H9 (cell line): ENCODE data around the gene SEMA3D. TPM values are rescaled to one million over a fixed set of nuclear protein-coding genes. Genes with fewer than 3 reads are reported as not detected.

ENCODE experiments used
- DNase-seq: peaks from one replicate; pipeline ENCODE4 v3.0.0-alpha.2; 2017
- H2AFZ ChIP-seq: one replicate; pipeline ENCODE4 v1.6.1; 2013; ENCODE audit warnings: mild to moderate bottlenecking, low read length, control low read depth, moderate library complexity
- H2AK5ac ChIP-seq: 2 replicates; pipeline ENCODE4 v1.6.1; 2013; ENCODE audit warnings: low read length, control low read depth, mixed read lengths; ENCODE audit not compliant: insufficient read length
- H2BK120ac ChIP-seq: one replicate; pipeline ENCODE4 v1.6.1; 2013; ENCODE audit warnings: low read depth, mild to moderate bottlenecking, low read length, control low read depth, inconsistent platforms; ENCODE audit not compliant: poor library complexity, severe bottlenecking
- H2BK12ac ChIP-seq: 2 replicates; pipeline ENCODE4 v1.6.1; 2013; ENCODE audit warnings: low read length, control low read depth, mixed read lengths, low read depth; ENCODE audit not compliant: insufficient read length
- H2BK15ac ChIP-seq: 2 replicates; pipeline ENCODE4 v1.6.1; 2013; ENCODE audit warnings: low read depth, low read length, control low read depth
- H2BK20ac ChIP-seq: one replicate; pipeline ENCODE4 v1.6.1; 2013; ENCODE audit warnings: low read depth, mild to moderate bottlenecking, low read length, control low read depth, inconsistent platforms; ENCODE audit not compliant: poor library complexity, severe bottlenecking
- H2BK5ac ChIP-seq: 2 replicates; pipeline ENCODE4 v1.6.1; 2013; ENCODE audit warnings: low read length, control low read depth, mixed read lengths; ENCODE audit not compliant: insufficient read length
- H3K14ac ChIP-seq: 2 replicates; pipeline ENCODE4 v1.6.1; 2013; ENCODE audit warnings: low read length, control low read depth; ENCODE audit not compliant: insufficient read depth
- H3K18ac ChIP-seq: 2 replicates; pipeline ENCODE4 v1.6.1; 2013; ENCODE audit warnings: low read depth, mild to moderate bottlenecking, mixed read lengths, low read length, control low read depth; ENCODE audit not compliant: insufficient read length
- H3K23ac ChIP-seq: 2 replicates; pipeline ENCODE4 v1.6.1; 2013; ENCODE audit warnings: low read length, control low read depth, mixed read lengths, low read depth; ENCODE audit not compliant: insufficient read length
- H3K23me2 ChIP-seq: 2 replicates; pipeline ENCODE4 v1.6.1; 2013; ENCODE audit warnings: low read depth, mild to moderate bottlenecking, mixed read lengths, low read length, control low read depth; ENCODE audit not compliant: insufficient read length, poor library complexity, severe bottlenecking
- H3K27ac ChIP-seq: 2 replicates; pipeline ENCODE4 v1.5.1; 2013; ENCODE audit warnings: low read length, control low read depth, mixed read lengths, low read depth; ENCODE audit not compliant: insufficient read length
- H3K27me3 ChIP-seq: 2 replicates; pipeline ENCODE4 v1.6.1; 2013; ENCODE audit warnings: low read length, control low read depth, inconsistent platforms; ENCODE audit not compliant: insufficient read depth
- H3K4ac ChIP-seq: 2 replicates; pipeline ENCODE4 v1.6.1; 2013; ENCODE audit warnings: low read depth, mild to moderate bottlenecking, control low read depth, inconsistent platforms, low read length, moderate library complexity
- H3K4me1 ChIP-seq: 2 replicates; pipeline ENCODE4 v1.6.1; 2013; ENCODE audit warnings: low read length, control low read depth, inconsistent platforms; ENCODE audit not compliant: insufficient read depth
- H3K4me2 ChIP-seq: 2 replicates; pipeline ENCODE4 v1.6.1; 2013; ENCODE audit warnings: low read length, control low read depth, mixed read lengths; ENCODE audit not compliant: insufficient read length, insufficient read depth
- H3K56ac ChIP-seq: 2 replicates; pipeline ENCODE4 v1.6.1; 2013; ENCODE audit warnings: low read depth, mild to moderate bottlenecking, mixed read lengths, low read length, control low read depth; ENCODE audit not compliant: insufficient read length
- H3K79me1 ChIP-seq: 2 replicates; pipeline ENCODE4 v1.6.1; 2013; ENCODE audit warnings: low read depth, mild to moderate bottlenecking, moderate library complexity, low read length, control low read depth, inconsistent platforms; ENCODE audit not compliant: insufficient read depth, poor library complexity, severe bottlenecking
- H3K79me2 ChIP-seq: 2 replicates; pipeline ENCODE4 v1.6.1; 2013; ENCODE audit warnings: low read length, control low read depth, inconsistent platforms; ENCODE audit not compliant: insufficient read depth
- H3K9ac ChIP-seq: 2 replicates; pipeline ENCODE4 v1.6.1; 2013; ENCODE audit warnings: low read length, control low read depth, mixed read lengths; ENCODE audit not compliant: insufficient read length; ENCODE audit errors: extremely low read depth
- H3K9me3 ChIP-seq: one replicate; pipeline ENCODE4 v1.6.1; 2013; ENCODE audit warnings: low read depth, low read length, inconsistent platforms; ENCODE audit not compliant: control insufficient read depth
- H3T11ph ChIP-seq: one replicate; pipeline ENCODE4 v1.6.1; 2013; ENCODE audit warnings: mild to moderate bottlenecking, low read length, control low read depth, inconsistent platforms
- H4K20me1 ChIP-seq: one replicate; pipeline ENCODE4 v1.6.1; 2013; ENCODE audit not compliant: control insufficient read depth, insufficient read length, insufficient read depth
- H4K5ac ChIP-seq: 2 replicates; pipeline ENCODE4 v1.6.1; 2013; ENCODE audit warnings: low read depth, mild to moderate bottlenecking, mixed read lengths, low read length, control low read depth; ENCODE audit not compliant: insufficient read length
- H4K8ac ChIP-seq: replicated peaks from 2 replicates; pipeline ENCODE4 v1.6.1; 2013; ENCODE audit warnings: low read length, control low read depth, mixed read lengths, low read depth; ENCODE audit not compliant: insufficient read length
- H4K91ac ChIP-seq: 2 replicates; pipeline ENCODE4 v1.6.1; 2013; ENCODE audit warnings: low read depth, mild to moderate bottlenecking, moderate library complexity, mixed read lengths, low read length, control low read depth; ENCODE audit not compliant: insufficient read length
- H3K27ac Mint-ChIP-seq, 3 experiments: 2 replicates in 2 of 3; 3 replicates in 1 of 3; pipeline ENCODE4 v1.8.0; 2020 to 2021; ENCODE audit warnings: mixed read lengths in 3 of 3, mild to moderate bottlenecking in 1 of 3, moderate library complexity in 1 of 3
- H3K27me3 Mint-ChIP-seq: 2 replicates; pipeline ENCODE4 v1.8.0; 2021; ENCODE audit warnings: low read depth, mild to moderate bottlenecking, moderate library complexity, mixed read lengths
- H3K36me3 Mint-ChIP-seq, 3 experiments: 2 replicates in 2 of 3; 3 replicates in 1 of 3; pipeline ENCODE4 v1.8.0; 2020 to 2021; ENCODE audit warnings: low read depth in 3 of 3, mixed read lengths in 3 of 3; ENCODE audit not compliant: insufficient read depth in 1 of 3
- H3K4me1 Mint-ChIP-seq, 2 experiments: 2 replicates each; pipeline ENCODE4 v1.8.0; 2020; ENCODE audit warnings: mixed read lengths in 2 of 2
- H3K4me3 Mint-ChIP-seq, 2 experiments: 2 replicates in 1 of 2; 3 replicates in 1 of 2; pipeline ENCODE4 v1.8.0; 2020 to 2021; ENCODE audit warnings: mild to moderate bottlenecking in 2 of 2, mixed read lengths in 2 of 2, moderate library complexity in 1 of 2
- H3K9me3 Mint-ChIP-seq, 2 experiments: 2 replicates in 1 of 2; 3 replicates in 1 of 2; pipeline ENCODE4 v1.8.0; 2020; ENCODE audit warnings: mild to moderate bottlenecking in 2 of 2, mixed read lengths in 2 of 2, moderate library complexity in 1 of 2
- WGBS: extraction: QIAGEN DNeasy Blood & Tissue Kit; methylation state at CpG from one replicate; pipeline ENCODE4 v1.1.7; 2013; ENCODE audit warnings: missing lambda C conversion rate, low lambda C conversion rate, mixed read lengths; ENCODE audit not compliant: insufficient read length; ENCODE audit errors: extremely low coverage; 5-methylcytosine and 5-hydroxymethylcytosine counted together
- total RNA-seq: library from RNA; stranded (reverse); gene quantifications from 2 replicates; pipeline ENCODE4 v1.2.1, GENCODE V29; 2021
- TF ChIP-seq, protein P1 (sequence below): fragments of 200-600 bp; sonication (generic); conservative IDR thresholded peaks from 3 replicates; pipeline ENCODE4 v1.8.0; 2021; ENCODE audit warnings: antibody characterized with exemption, mild to moderate bottlenecking

Gene SEMA3D
- total RNA-seq, 1 experiment from 2014 or later: 5.4 TPM

DNA sequence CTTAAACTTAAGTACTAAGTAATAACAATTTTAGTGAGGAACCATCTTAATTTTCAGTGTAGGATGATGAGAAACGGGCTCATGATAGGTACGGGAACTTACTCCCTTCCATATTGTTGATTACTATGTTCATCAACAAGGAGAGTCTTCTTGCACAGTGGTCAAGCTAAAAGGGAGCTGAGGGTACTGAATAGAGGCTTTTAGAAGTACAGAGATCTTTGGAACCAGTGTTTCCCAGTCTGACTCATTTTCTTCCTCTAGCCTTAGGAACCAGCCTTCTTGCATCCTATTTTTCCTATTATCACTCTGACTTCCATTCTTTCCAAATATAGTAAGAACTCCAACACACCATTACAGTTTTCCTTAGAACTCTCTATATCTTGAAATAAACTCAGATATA is 17.6 kb upstream of the SEMA3D start:
- Mint-ChIP-seq H3K4me3 (no peak overlapping the region), H3K27ac (no peak overlapping the region)

More for the DNA sequence above, 17.6 kb upstream of the SEMA3D start:
- no peak overlapping the region for H2BK120ac ChIP-seq
- no peaks in the 10 kb centered on the region for H3K27me3 ChIP-seq
- H3K23me2 ChIP-seq: no peaks in the 10 kb centered on the region
- no peak overlapping the region for H3K23ac ChIP-seq
- peaks cover 14 to 30% (median 24%) of the 10 kb centered on the region in 3 experiments for H3K36me3 Mint-ChIP-seq
- no peak overlapping the region for H3K56ac ChIP-seq
- H2BK5ac ChIP-seq: no peak overlapping the region
- H3T11ph ChIP-seq: no peak overlapping the region
- peaks cover 24 to 27% of the 10 kb centered on the region in 2 experiments for H3K9me3 Mint-ChIP-seq
- no peak overlapping the region for H4K5ac ChIP-seq
- no peaks in the 10 kb centered on the region for H3K79me1 ChIP-seq
- TF ChIP-seq, protein P1, sequence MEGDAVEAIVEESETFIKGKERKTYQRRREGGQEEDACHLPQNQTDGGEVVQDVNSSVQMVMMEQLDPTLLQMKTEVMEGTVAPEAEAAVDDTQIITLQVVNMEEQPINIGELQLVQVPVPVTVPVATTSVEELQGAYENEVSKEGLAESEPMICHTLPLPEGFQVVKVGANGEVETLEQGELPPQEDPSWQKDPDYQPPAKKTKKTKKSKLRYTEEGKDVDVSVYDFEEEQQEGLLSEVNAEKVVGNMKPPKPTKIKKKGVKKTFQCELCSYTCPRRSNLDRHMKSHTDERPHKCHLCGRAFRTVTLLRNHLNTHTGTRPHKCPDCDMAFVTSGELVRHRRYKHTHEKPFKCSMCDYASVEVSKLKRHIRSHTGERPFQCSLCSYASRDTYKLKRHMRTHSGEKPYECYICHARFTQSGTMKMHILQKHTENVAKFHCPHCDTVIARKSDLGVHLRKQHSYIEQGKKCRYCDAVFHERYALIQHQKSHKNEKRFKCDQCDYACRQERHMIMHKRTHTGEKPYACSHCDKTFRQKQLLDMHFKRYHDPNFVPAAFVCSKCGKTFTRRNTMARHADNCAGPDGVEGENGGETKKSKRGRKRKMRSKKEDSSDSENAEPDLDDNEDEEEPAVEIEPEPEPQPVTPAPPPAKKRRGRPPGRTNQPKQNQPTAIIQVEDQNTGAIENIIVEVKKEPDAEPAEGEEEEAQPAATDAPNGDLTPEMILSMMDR: no peak
- H2BK15ac ChIP-seq: no peak overlapping the region
- H3K27me3 Mint-ChIP-seq: no peaks in the 10 kb centered on the region
- no peak overlapping the region for H3K9ac ChIP-seq
- H3K4me1 Mint-ChIP-seq: no peaks in the 10 kb centered on the region
- no peak overlapping the region for H4K8ac ChIP-seq
- no peaks in the 10 kb centered on the region; the same call in 1 of the 2 replicates for H3K4me1 ChIP-seq
- H3K18ac ChIP-seq: no peak overlapping the region
- H2BK20ac ChIP-seq: no peak overlapping the region
- H3K14ac ChIP-seq: no peak overlapping the region
- H3K4me2 ChIP-seq: no peak overlapping the region
- no peak overlapping the region for H2BK12ac ChIP-seq
- no peak overlapping the region for H3K4ac ChIP-seq
- H4K91ac ChIP-seq: no peak overlapping the region
- no peaks in the 10 kb centered on the region for H4K20me1 ChIP-seq
- no CpG with 5 or more reads among the region's 2 CpGs for WGBS
- DNase-seq: no peak
- no peaks in the 10 kb centered on the region for H3K79me2 ChIP-seq
- H3K9me3 ChIP-seq: no peaks in the 10 kb centered on the region
- no peak overlapping the region for H2AK5ac ChIP-seq
- no peak overlapping the region for H3K27ac ChIP-seq
- H2AFZ ChIP-seq: no peak overlapping the region
